HCT116 (cell line): ENCODE results near the gene NRTN. TPM values are rescaled to one million over a fixed set of nuclear protein-coding genes. Genes with fewer than 3 reads are reported as not detected.

Experiments used
- ATAC-seq: fragments of 200-7000 bp; cut with Tn5 transposase; 2 replicates; pipeline ENCODE4 v1.9.1; 2020; ENCODE audit warnings: mild to moderate bottlenecking, moderate library complexity
- BruUV-seq: library from RNA; stranded (reverse); fragments of 400-500 nt; replicated peaks from 2 replicates; lab custom pipeline; 2021; lab: Mats Ljungman, UMichigan
- CTCF ChIA-PET: fragments of 300-600 bp; sonication (Branson Sonifier 250); formaldehyde crosslinking; loops from one replicate; lab custom pipeline; 2021; ENCODE audit warnings: antibody characterized with exemption; lab: Charles Lee
- POLR2A ChIA-PET: fragments of 300-600, 350-600 bp; sonication (Branson Sonifier 250); formaldehyde crosslinking; loops from one replicate; lab custom pipeline; 2021; ENCODE audit warnings: antibody characterized with exemption; lab: Charles Lee
- RAD21 ChIA-PET, 2 experiments: fragments of 300-600 bp; sonication (Branson Sonifier 250); formaldehyde crosslinking; loops; one replicate each; lab custom pipeline; 2023; ENCODE audit warnings: low total read pairs in 2 of 2; ENCODE audit not compliant: uncharacterized antibody in 2 of 2, unreplicated experiment in 2 of 2, low non-redundant PET in 1 of 2; lab: Charles Lee
- DNase-seq: peaks from one replicate; pipeline ENCODE4 v3.0.0-alpha.2; 2010; ENCODE audit warnings: low read depth, low spot score
- H2AFZ ChIP-seq: fragments of 200-600 bp; shearing (Covaris generic), sonication (generic); 2 replicates; pipeline ENCODE4 v1.6.1; 2017; ENCODE audit warnings: low read depth, mixed run types, mixed read lengths, antibody characterized with exemption, low read length; ENCODE audit not compliant: poor library complexity, severe bottlenecking
- H3K27ac ChIP-seq: 2 replicates; pipeline ENCODE4 v1.5.1; 2012; ENCODE audit warnings: low read depth, low read length
- H3K27me3 ChIP-seq: fragments of 200-600 bp; sonication (generic); 2 replicates; pipeline ENCODE4 v1.6.1; 2016; ENCODE audit warnings: mixed run types, low read length, mixed read lengths; ENCODE audit not compliant: insufficient read depth
- H3K36me3 ChIP-seq, 2 experiments: fragments of 200-500 bp in 1 of 2; fragments of 200-600 bp in 1 of 2; sonication (Bioruptor generic) in 1 of 2; sonication (generic) in 1 of 2; 2 replicates each; pipeline versions ENCODE4 v1.5.1 to v1.6.1; 2014 to 2016; ENCODE audit warnings: low read length in 2 of 2, inconsistent platforms in 1 of 2, mixed read lengths in 1 of 2, mixed run types in 1 of 2; ENCODE audit not compliant: insufficient read depth in 2 of 2, control insufficient read depth in 1 of 2
- H3K4me1 ChIP-seq, 2 experiments: fragments of 200-600 bp in 1 of 2; sonication (generic) in 1 of 2; 2 replicates each; pipeline versions ENCODE4 v1.5.1 to v1.6.1; 2012 to 2017; ENCODE audit warnings: low read length in 2 of 2, inconsistent platforms in 1 of 2, mild to moderate bottlenecking in 1 of 2, mixed read lengths in 1 of 2, mixed run types in 1 of 2, moderate library complexity in 1 of 2; ENCODE audit not compliant: insufficient read depth in 2 of 2, control insufficient read depth in 1 of 2
- H3K4me2 ChIP-seq: fragments of 200-600 bp; sonication (generic); 2 replicates; pipeline ENCODE4 v1.6.1; 2017; ENCODE audit warnings: mixed run types, low read length, mixed read lengths
- H3K4me3 ChIP-seq, 2 experiments: fragments of 200-600 bp in 1 of 2; sonication (generic) in 1 of 2; replicated peaks in 1 of 2; 2 replicates each; pipeline ENCODE4 v1.5.1; 2011 to 2016; ENCODE audit warnings: low read length in 2 of 2, control low read depth in 1 of 2, low read depth in 1 of 2, mild to moderate bottlenecking in 1 of 2, mixed read lengths in 1 of 2, mixed run types in 1 of 2
- H3K79me2 ChIP-seq: fragments of 200-600 bp; sonication (generic); 2 replicates; pipeline ENCODE4 v1.6.1; 2017; ENCODE audit warnings: mild to moderate bottlenecking, mixed run types, low read length, moderate library complexity, mixed read lengths; ENCODE audit not compliant: insufficient read depth
- H3K9ac ChIP-seq: fragments of 200-600 bp; sonication (generic); 2 replicates; pipeline ENCODE4 v1.6.1; 2016; ENCODE audit warnings: low read length, mixed read lengths
- H3K9me2 ChIP-seq: fragments of 200-600 bp; sonication (generic), shearing (Covaris generic); 2 replicates; pipeline ENCODE4 v1.6.1; 2017; ENCODE audit warnings: mixed run types, mild to moderate bottlenecking, moderate library complexity; ENCODE audit not compliant: insufficient read depth
- H3K9me3 ChIP-seq, 2 experiments: fragments of 200-500 bp in 1 of 2; fragments of 200-600 bp in 1 of 2; sonication (Bioruptor generic) in 1 of 2; sonication (generic) in 1 of 2; 2 replicates each; pipeline ENCODE4 v1.6.1; 2014 to 2017; ENCODE audit warnings: low read length in 2 of 2, mixed read lengths in 2 of 2, inconsistent platforms in 1 of 2, low read depth in 1 of 2, mild to moderate bottlenecking in 1 of 2, mixed run types in 1 of 2, moderate library complexity in 1 of 2; ENCODE audit not compliant: control insufficient read depth in 1 of 2, insufficient read depth in 1 of 2
- H4K20me1 ChIP-seq: fragments of 200-600 bp; sonication (generic), shearing (Covaris generic); 2 replicates; pipeline ENCODE4 v1.6.1; 2017; ENCODE audit warnings: mixed run types, mild to moderate bottlenecking, moderate library complexity; ENCODE audit not compliant: insufficient read depth
- ATF3 ChIP-seq: IDR thresholded peaks from 2 replicates; pipeline ENCODE4 v1.6.1; 2012
- CBX3 ChIP-seq: IDR thresholded peaks from 2 replicates; pipeline ENCODE4 v1.6.1; 2012; ENCODE audit warnings: low read depth
- CTCF ChIP-seq, 3 experiments: fragments of 200-600 bp in 1 of 3; sonication (generic) in 1 of 3; IDR thresholded peaks in 2 of 3; conservative IDR thresholded peaks in 1 of 3; 2 replicates each; pipeline ENCODE4 v1.5.1; 2012 to 2017; ENCODE audit warnings: low read depth in 2 of 3, low read length in 2 of 3, antibody characterized with exemption in 1 of 3, borderline replicate concordance in 1 of 3, control low read depth in 1 of 3, mild to moderate bottlenecking in 1 of 3, mixed read lengths in 1 of 3, mixed run types in 1 of 3, moderate library complexity in 1 of 3; ENCODE audit not compliant: insufficient read depth in 1 of 3
- EGR1 ChIP-seq: IDR thresholded peaks from 2 replicates; pipeline ENCODE4 v1.6.1; 2012; ENCODE audit warnings: low read depth
- ELF1 ChIP-seq: IDR thresholded peaks from 2 replicates; pipeline ENCODE4 v1.6.1; 2012; ENCODE audit warnings: low read depth, borderline replicate concordance
- EZH2 ChIP-seq: fragments of 200-600 bp; sonication (generic); IDR thresholded peaks from 2 replicates; pipeline ENCODE4 v1.6.1; 2017; ENCODE audit warnings: antibody characterized with exemption, mixed run types
- JUND ChIP-seq: IDR thresholded peaks from 2 replicates; pipeline ENCODE4 v1.6.1; 2012
- POLR2A ChIP-seq: IDR thresholded peaks from 2 replicates; pipeline ENCODE4 v1.7.0; 2011; ENCODE audit warnings: borderline replicate concordance; ENCODE audit not compliant: insufficient read depth, insufficient read length; ENCODE audit errors: extremely low read depth
- POLR2AphosphoS5 ChIP-seq: IDR thresholded peaks from 2 replicates; pipeline ENCODE4 v1.6.1; 2011; ENCODE audit warnings: mild to moderate bottlenecking, low read depth, low read length, moderate library complexity
- RAD21 ChIP-seq: IDR thresholded peaks from 2 replicates; pipeline ENCODE4 v1.6.1; 2012; ENCODE audit warnings: low read depth, mild to moderate bottlenecking
- REST ChIP-seq: IDR thresholded peaks from 2 replicates; pipeline ENCODE4 v1.6.1; 2012; ENCODE audit warnings: low read depth
- SRF ChIP-seq: IDR thresholded peaks from 2 replicates; pipeline ENCODE4 v1.6.1; 2012; ENCODE audit warnings: low read depth
- TCF7L2 ChIP-seq: IDR thresholded peaks from 2 replicates; pipeline ENCODE4 v1.7.0; 2011; ENCODE audit warnings: borderline replicate concordance, inconsistent platforms; ENCODE audit not compliant: insufficient read depth, insufficient read length; ENCODE audit errors: extremely low read depth
- YY1 ChIP-seq: IDR thresholded peaks from 2 replicates; pipeline ENCODE4 v1.6.1; 2011; ENCODE audit warnings: low read length, low read depth, moderate library complexity, mild to moderate bottlenecking; ENCODE audit not compliant: insufficient replicate concordance; ENCODE audit errors: extremely low read depth
- ZFX ChIP-seq: fragments of 450-650 bp; IDR thresholded peaks from 2 replicates; pipeline ENCODE4 v1.6.1; 2017
- intact Hi-C: fragments of 100-400 bp; cut with micrococcal nuclease; formaldehyde crosslinking; loops from 2 replicates; pipeline ENCODE4 v1.10.0; 2022
- total RNA-seq: library from RNA; stranded (reverse); gene quantifications from one replicate; pipeline ENCODE4 v1.2.1, GENCODE V29; 2021; ENCODE audit not compliant: unreplicated experiment

The NRTN gene
- total RNA-seq, 1 experiment from 2014 or later = 11.5 TPM

- no peaks in the 10 kb centered on the region for H3K9me3 ChIP-seq
- intact Hi-C loops = no loop called here
- POLR2A ChIA-PET = interaction anchor here (0.9 to 2.8 kb wide), 2 partner anchors 18 to 19 kb away, joined by 3 to 9 read pairs; partner anchors contain the start of gene DUS3L
- H3K36me3 ChIP-seq = no peaks in the 10 kb centered on the region
- H4K20me1 ChIP-seq = no peaks in the 10 kb centered on the region
- CTCF ChIA-PET = interaction anchor here (2.1 kb wide), 1 partner anchor 120 kb away, joined by 4 read pairs; no protein-coding TSS in a partner anchor
- no peak overlapping the region for H2AFZ ChIP-seq
- H3K4me2 ChIP-seq = no peak overlapping the region
- H3K27ac ChIP-seq = no peak overlapping the region
- no peak overlapping the region for H3K9ac ChIP-seq
- RAD21 ChIA-PET = no interaction called here
- no peak for DNase-seq
- no TSS peak for BruUV-seq
- H3K79me2 ChIP-seq = no peaks in the 10 kb centered on the region
- H3K27me3 ChIP-seq = no peaks in the 10 kb centered on the region
- ATAC-seq = no peak
- no peaks in the 10 kb centered on the region for H3K9me2 ChIP-seq
- H3K4me1 ChIP-seq = peaks cover 5 to 16% of the 10 kb centered on the region in 2 experiments
- no peak for TF ChIP-seq POLR2A
- no peak for TF ChIP-seq SRF
- TF ChIP-seq ATF3 = no peak
- no peak for TF ChIP-seq YY1
- no peak for TF ChIP-seq EGR1
- H3K4me3 ChIP-seq = no peak overlapping the region
Measured at GRCh38 chr19:5809053-5809452, 4.2 kb downstream of the NRTN start.

- H3K9ac ChIP-seq = no peak overlapping the region
- CTCF ChIA-PET = interaction anchor here (0.7 to 2.1 kb wide), 2 partner anchors 120 to 650 kb away, joined by 4 read pairs; partner anchors contain the start of gene SLC25A23
- RAD21 ChIA-PET = no interaction called here
- no peaks in the 10 kb centered on the region for H3K27me3 ChIP-seq
- ATAC-seq = no peak
- no peak overlapping the region for H3K4me2 ChIP-seq
- DNase-seq = no peak
- intact Hi-C loops = no loop called here
- no peak overlapping the region for H3K27ac ChIP-seq
- no peaks in the 10 kb centered on the region for H3K9me3 ChIP-seq
- no peak overlapping the region for H2AFZ ChIP-seq
- H3K4me3 ChIP-seq = no peak overlapping the region
- no peaks in the 10 kb centered on the region for H3K9me2 ChIP-seq
- no peaks in the 10 kb centered on the region for H3K36me3 ChIP-seq
- peaks cover 2 to 12% of the 10 kb centered on the region in 2 experiments for H3K4me1 ChIP-seq
- no TSS peak for BruUV-seq
- POLR2A ChIA-PET = interaction anchor here (0.9 to 2.8 kb wide), 2 partner anchors 18 to 19 kb away, joined by 3 to 9 read pairs; partner anchors contain the start of gene DUS3L
- H3K79me2 ChIP-seq = no peaks in the 10 kb centered on the region
- no peaks in the 10 kb centered on the region for H4K20me1 ChIP-seq
- no peak for TF ChIP-seq ATF3
- no peak for TF ChIP-seq POLR2AphosphoS5
- TF ChIP-seq ELF1 = no peak
- TF ChIP-seq JUND = no peak
- no peak for TF ChIP-seq RAD21
- TF ChIP-seq CBX3 = no peak
- no peak for TF ChIP-seq SRF
- no peak for TF ChIP-seq EGR1
- TF ChIP-seq TCF7L2 = no peak
- TF ChIP-seq EZH2 = no peak
- TF ChIP-seq CTCF (IDR thresholded peaks at IDR 0.05 in 2 of 3, conservative IDR thresholded peaks at IDR 0.05 in 1 of 3; ENCODE audit: borderline replicate concordance in 1 of 3, insufficient read depth in 1 of 3, low read depth in 2 of 3, low read length in 2 of 3) = no peak
- no peak for TF ChIP-seq ZFX
- TF ChIP-seq REST = no peak
Measured at GRCh38 chr19:5809469-5809868, 4.6 kb downstream of the NRTN start.
